Kidney (tissue), 14 donors: ENCODE measurements around the gene FAM120B. TPM values are rescaled to one million over a fixed set of nuclear protein-coding genes. Genes with fewer than 3 reads are reported as not detected.

ENCODE experiments used
- DNase-seq, 5 donors: peaks; one replicate each; pipeline ENCODE4 v3.0.0-alpha.2; 2013 to 2020
- FAIRE-seq: peaks from 2 replicates; lab custom pipeline; 2012; peaks lifted over from hg19 to GRCh38; lab: Jason Lieb, UNC
- H3K27ac ChIP-seq, 2 donors: one replicate each; pipeline ENCODE4 v1.7.0; 2013; ENCODE audit warnings: low read depth in 2 of 2, low read length in 2 of 2, inconsistent platforms in 1 of 2
- H3K27me3 ChIP-seq: one replicate; pipeline ENCODE4 v1.7.1; 2013; ENCODE audit warnings: low read length, inconsistent platforms; ENCODE audit not compliant: control insufficient read depth, insufficient read depth
- H3K36me3 ChIP-seq, 3 donors: one replicate each; pipeline versions ENCODE4 v1.7.0 to v1.7.1; 2013; ENCODE audit warnings: low read length in 3 of 3, control low read depth in 1 of 3, inconsistent platforms in 1 of 3; ENCODE audit not compliant: insufficient read depth in 3 of 3, control insufficient read depth in 2 of 3
- H3K4me1 ChIP-seq, 3 donors: one replicate each; pipeline versions ENCODE4 v1.7.0 to v1.7.1; 2013; ENCODE audit warnings: low read length in 3 of 3, inconsistent platforms in 1 of 3, low read depth in 1 of 3; ENCODE audit not compliant: control insufficient read depth in 2 of 3, insufficient read depth in 2 of 3
- H3K4me3 ChIP-seq, 3 donors: one replicate each; pipeline versions ENCODE4 v1.7.0 to v1.8.1; 2013; ENCODE audit warnings: low read length in 3 of 3, control low read depth in 1 of 3, inconsistent platforms in 1 of 3
- H3K9ac ChIP-seq, 3 donors: one replicate each; pipeline versions ENCODE4 v1.7.0 to v1.7.1; 2013; ENCODE audit warnings: low read length in 3 of 3, control low read depth in 1 of 3, inconsistent platforms in 1 of 3
- H3K9me3 ChIP-seq, 3 donors: one replicate each; pipeline versions ENCODE4 v1.7.0 to v1.7.1; 2013; ENCODE audit warnings: low read length in 3 of 3, control low read depth in 1 of 3, inconsistent platforms in 1 of 3; ENCODE audit not compliant: control insufficient read depth in 2 of 3, insufficient read depth in 1 of 3
- intact Hi-C: fragments of 100-400 bp; cut with DNase I; formaldehyde crosslinking; loops from one replicate; pipeline ENCODE4 v1.11.1; 2022
- polyA plus RNA-seq: library from polyadenylated mRNA; stranded (reverse); fragments of 350-450 nt; fragmentation: Illumina TruSeq; extraction: RNeasy Lipid Tissue Mini Kit (QIAGEN cat#74804); gene quantifications from one replicate; pipeline ENCODE4 v1.2.3, GENCODE V29; 2014; ENCODE audit warnings: low read depth, low replicate concordance; ENCODE audit not compliant: insufficient read depth
- total RNA-seq: library from RNA; stranded (reverse); fragmentation: NEBNext Ultra II Directional; extraction: Animal tissue kit (Norgen Biotek cat#: 25700); gene quantifications from one replicate; pipeline ENCODE4 v1.2.1, GENCODE V29; 2021
- TF ChIP-seq, protein P1 (sequence below): IDR thresholded peaks from 3 replicates; pipeline ENCODE4 v1.5.1; 2012; ENCODE audit warnings: mild to moderate bottlenecking, moderate library complexity, borderline replicate concordance; ENCODE audit not compliant: insufficient read depth; ENCODE audit errors: extremely low read depth
- donor health status: control.
- donor health status: control.
- donor health status: control.
- donor health status: control.
- donor health status: control.
- donor health status: DM: yes; HTN: yes; CAD: no.
- donor health status: Normal renal cell carcinoma (clear cell type).

The FAM120B gene
- total and polyA plus RNA-seq, 2 donors from 2014 or later: 16.5 to 34.8 TPM

DNA sequence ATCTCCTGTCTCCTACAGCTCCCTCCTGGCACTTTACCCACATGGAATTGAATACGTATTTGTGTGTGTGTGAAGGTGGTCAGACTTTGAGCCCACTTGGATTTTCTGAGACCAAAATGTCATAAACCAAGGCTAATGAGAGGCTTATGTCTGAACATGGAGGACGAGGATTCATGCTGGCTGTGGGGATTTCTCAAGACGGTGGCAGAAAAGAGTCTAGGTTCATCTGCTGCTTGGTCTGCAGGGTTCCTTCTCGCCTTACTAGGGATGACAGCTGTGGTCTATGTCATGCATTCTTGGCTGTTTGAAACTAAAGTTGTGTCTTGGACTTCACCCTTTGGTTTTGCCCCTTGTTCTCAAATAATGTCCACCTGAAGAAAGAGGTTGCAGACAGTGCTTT lies 58.6 kb downstream of the FAM120B start:
- no peak for DNase-seq
- peaks cover 0 to 27% (median 11%) of the 10 kb centered on the region in 3 donors for H3K36me3 ChIP-seq
- TF ChIP-seq, protein P1, sequence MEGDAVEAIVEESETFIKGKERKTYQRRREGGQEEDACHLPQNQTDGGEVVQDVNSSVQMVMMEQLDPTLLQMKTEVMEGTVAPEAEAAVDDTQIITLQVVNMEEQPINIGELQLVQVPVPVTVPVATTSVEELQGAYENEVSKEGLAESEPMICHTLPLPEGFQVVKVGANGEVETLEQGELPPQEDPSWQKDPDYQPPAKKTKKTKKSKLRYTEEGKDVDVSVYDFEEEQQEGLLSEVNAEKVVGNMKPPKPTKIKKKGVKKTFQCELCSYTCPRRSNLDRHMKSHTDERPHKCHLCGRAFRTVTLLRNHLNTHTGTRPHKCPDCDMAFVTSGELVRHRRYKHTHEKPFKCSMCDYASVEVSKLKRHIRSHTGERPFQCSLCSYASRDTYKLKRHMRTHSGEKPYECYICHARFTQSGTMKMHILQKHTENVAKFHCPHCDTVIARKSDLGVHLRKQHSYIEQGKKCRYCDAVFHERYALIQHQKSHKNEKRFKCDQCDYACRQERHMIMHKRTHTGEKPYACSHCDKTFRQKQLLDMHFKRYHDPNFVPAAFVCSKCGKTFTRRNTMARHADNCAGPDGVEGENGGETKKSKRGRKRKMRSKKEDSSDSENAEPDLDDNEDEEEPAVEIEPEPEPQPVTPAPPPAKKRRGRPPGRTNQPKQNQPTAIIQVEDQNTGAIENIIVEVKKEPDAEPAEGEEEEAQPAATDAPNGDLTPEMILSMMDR: no peak
- H3K4me1 ChIP-seq: no peaks in the 10 kb centered on the region
- H3K27me3 ChIP-seq: no peaks in the 10 kb centered on the region
- no peak overlapping the region for H3K27ac ChIP-seq
- no peaks in the 10 kb centered on the region for H3K9me3 ChIP-seq
- no peak for FAIRE-seq
- H3K4me3 ChIP-seq: no peak overlapping the region
- no peak overlapping the region for H3K9ac ChIP-seq
- intact Hi-C loops: no loop called here

DNA sequence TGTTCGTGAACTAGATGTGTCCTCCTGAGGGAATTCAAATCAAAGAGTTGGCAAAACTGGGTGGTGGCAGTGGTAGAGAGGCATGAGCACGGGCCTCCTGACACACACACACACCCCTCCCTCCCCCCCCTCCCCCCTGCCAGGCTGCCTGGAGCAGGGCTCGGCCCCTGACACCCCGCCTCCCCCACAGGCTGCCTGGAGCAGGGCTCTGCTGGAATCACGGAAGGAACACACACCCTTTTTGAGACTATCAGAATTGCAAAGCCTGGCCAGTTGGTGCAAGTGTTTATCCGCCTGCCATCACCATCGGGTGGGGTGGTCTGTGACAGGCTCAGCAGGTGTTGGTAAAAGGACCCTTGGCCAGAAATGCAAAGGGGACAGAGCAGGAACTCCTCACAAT lies 59.0 kb downstream of the FAM120B start:
- TF ChIP-seq, protein P1: no peak
- Histone ChIP-seq H3K27ac (no peak overlapping the region), H3K4me3 (no peak overlapping the region), H3K9ac (no peak overlapping the region), H3K27me3 (no peaks in the 10 kb centered on the region), H3K9me3 (no peaks in the 10 kb centered on the region), H3K36me3 (peaks cover 0 to 22% (median 11%) of the 10 kb centered on the region in 3 donors), H3K4me1 (no peaks in the 10 kb centered on the region)
- FAIRE-seq (no peak), DNase-seq (peak in 1 of 5 donors; percentile 18)
- intact Hi-C loops: no loop called here

DNA sequence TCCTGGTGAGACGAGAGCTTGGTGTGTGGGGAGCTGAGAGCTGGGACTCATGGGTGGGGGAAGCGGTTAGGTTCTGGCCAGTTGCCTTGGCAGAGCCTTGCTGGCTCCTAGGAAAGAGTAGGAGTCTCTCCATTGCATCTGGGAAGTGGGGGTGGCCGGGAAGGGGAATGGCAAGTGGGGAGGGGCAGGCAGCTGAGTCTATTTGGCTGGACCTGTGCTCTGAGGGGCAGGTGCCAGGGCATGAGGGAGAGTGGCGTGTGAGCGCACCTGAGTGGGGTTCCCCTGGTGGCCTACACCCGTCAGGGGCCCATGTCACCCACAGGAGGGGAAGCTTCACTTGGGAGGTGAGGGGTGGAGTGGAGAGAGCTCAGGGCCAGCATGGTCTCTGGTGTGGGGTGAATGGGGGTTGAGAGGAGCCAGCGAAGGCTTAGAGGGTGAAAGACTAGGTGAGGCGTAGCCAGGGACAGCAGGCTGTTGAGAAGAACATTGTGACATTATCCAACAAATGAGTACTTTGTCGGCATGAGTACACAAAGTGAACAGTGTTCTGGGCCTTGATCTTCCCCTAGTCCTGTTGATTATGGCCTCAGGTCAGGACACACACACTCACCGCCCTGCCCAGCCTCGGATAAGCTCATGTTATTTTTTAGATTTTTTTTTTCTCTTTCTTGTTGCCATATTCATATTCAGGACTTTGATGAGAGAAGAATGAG lies 59.8 kb downstream of the FAM120B start:
- no peak overlapping the region for H3K27ac ChIP-seq
- no peak overlapping the region for H3K9ac ChIP-seq
- H3K4me1 ChIP-seq: no peaks in the 10 kb centered on the region
- DNase-seq (no peak), FAIRE-seq (no peak)
- intact Hi-C loops: no loop called here
- TF ChIP-seq, protein P1: no peak
- H3K9me3 ChIP-seq: no peaks in the 10 kb centered on the region
- H3K27me3 ChIP-seq: no peaks in the 10 kb centered on the region
- peaks cover 0 to 23% (median 11%) of the 10 kb centered on the region in 3 donors for H3K36me3 ChIP-seq
- no peak overlapping the region for H3K4me3 ChIP-seq
